Fibroblast of lung (primary cell): ENCODE data around the gene KCNK10. TPM values are rescaled to one million over a fixed set of nuclear protein-coding genes. Genes with fewer than 3 reads are reported as not detected.

Source experiments
- DNase-seq, 2 donors: peaks; one replicate each; pipeline versions ENCODE4 v3.0.0 to v3.0.0-alpha.2; 2010; ENCODE audit warnings: low read depth in 2 of 2
- H2AFZ ChIP-seq: 2 replicates; pipeline ENCODE4 v1.5.1; 2012; ENCODE audit warnings: low read length, control low read depth, inconsistent platforms
- H3K27ac ChIP-seq: 2 replicates; pipeline ENCODE4 v1.5.1; 2011; ENCODE audit warnings: low read length, control low read depth; ENCODE audit not compliant: insufficient read depth
- H3K27me3 ChIP-seq: 2 replicates; pipeline ENCODE4 v1.5.1; 2011; ENCODE audit warnings: mild to moderate bottlenecking, low read length; ENCODE audit not compliant: control insufficient read depth, insufficient read depth
- H3K36me3 ChIP-seq: 2 replicates; pipeline ENCODE4 v1.5.1; 2011; ENCODE audit warnings: low read length; ENCODE audit not compliant: control insufficient read depth, insufficient read depth
- H3K4me1 ChIP-seq: 2 replicates; pipeline ENCODE4 v1.5.1; 2011; ENCODE audit warnings: low read length; ENCODE audit not compliant: control insufficient read depth, insufficient read depth; ENCODE audit errors: extremely low read depth
- H3K4me2 ChIP-seq: 2 replicates; pipeline ENCODE4 v1.5.1; 2011; ENCODE audit warnings: low read length, control low read depth; ENCODE audit not compliant: insufficient read depth; ENCODE audit errors: extremely low read depth
- H3K4me3 ChIP-seq, 4 experiments: fragments of 200-600 bp in 1 of 4; sonication (generic) in 1 of 4; replicated peaks in 1 of 4; 2 replicates each; pipeline ENCODE4 v1.5.1; 2011 to 2016; ENCODE audit warnings: low read length in 4 of 4, low read depth in 3 of 4, mild to moderate bottlenecking in 3 of 4, control low read depth in 2 of 4, inconsistent platforms in 1 of 4, mixed read lengths in 1 of 4; ENCODE audit not compliant: insufficient read depth in 1 of 4; ENCODE audit errors: control extremely low read depth in 1 of 4
- H3K79me2 ChIP-seq: 2 replicates; pipeline ENCODE4 v1.5.1; 2012; ENCODE audit warnings: mild to moderate bottlenecking, low read length, inconsistent platforms; ENCODE audit not compliant: control insufficient read depth, insufficient read depth
- H3K9ac ChIP-seq: 2 replicates; pipeline ENCODE4 v1.5.1; 2011; ENCODE audit warnings: mild to moderate bottlenecking, low read length, control low read depth; ENCODE audit not compliant: insufficient read depth
- H3K9me3 ChIP-seq: 2 replicates; pipeline ENCODE4 v1.5.1; 2012; ENCODE audit warnings: low read depth, low read length; ENCODE audit not compliant: control insufficient read depth, insufficient read depth
- H4K20me1 ChIP-seq: 2 replicates; pipeline ENCODE4 v1.5.1; 2011; ENCODE audit warnings: low read length; ENCODE audit not compliant: control insufficient read depth, insufficient read depth; ENCODE audit errors: extremely low read depth
- EZH2 ChIP-seq: IDR thresholded peaks from 2 replicates; pipeline ENCODE4 v1.5.1; 2012; ENCODE audit warnings: low read length, control low read depth, mild to moderate bottlenecking; ENCODE audit errors: missing control alignments
- polyA plus RNA-seq, 2 donors: library from polyadenylated mRNA; depleted of rRNA in 1 of 2; stranded (reverse) in 1 of 2; unstranded in 1 of 2; fragments of >200 nt; gene quantifications; 2 replicates each; pipeline ENCODE4 v1.2.1, GENCODE V29; 2011 to 2012; ENCODE audit warnings: missing spikeins in 1 of 2
- total RNA-seq: library from RNA; depleted of rRNA; stranded (reverse); fragments of >200 nt; gene quantifications from 2 replicates; pipeline ENCODE4 v1.2.1, GENCODE V29; 2014
- TF ChIP-seq, protein P1 (sequence below), 2 donors: IDR thresholded peaks in 1 of 2; conservative IDR thresholded peaks in 1 of 2; 1 replicate in 1 of 2; 2 replicates in 1 of 2; pipeline ENCODE4 v1.5.1; 2011 to 2012; ENCODE audit warnings: low read length in 2 of 2, control low read depth in 1 of 2, inconsistent platforms in 1 of 2, low read depth in 1 of 2, mild to moderate bottlenecking in 1 of 2

KCNK10 gene
- total and polyA plus RNA-seq, 2 donors (not counting 1 experiment from before 2014, with no cell fraction given), result not detected

DNA sequence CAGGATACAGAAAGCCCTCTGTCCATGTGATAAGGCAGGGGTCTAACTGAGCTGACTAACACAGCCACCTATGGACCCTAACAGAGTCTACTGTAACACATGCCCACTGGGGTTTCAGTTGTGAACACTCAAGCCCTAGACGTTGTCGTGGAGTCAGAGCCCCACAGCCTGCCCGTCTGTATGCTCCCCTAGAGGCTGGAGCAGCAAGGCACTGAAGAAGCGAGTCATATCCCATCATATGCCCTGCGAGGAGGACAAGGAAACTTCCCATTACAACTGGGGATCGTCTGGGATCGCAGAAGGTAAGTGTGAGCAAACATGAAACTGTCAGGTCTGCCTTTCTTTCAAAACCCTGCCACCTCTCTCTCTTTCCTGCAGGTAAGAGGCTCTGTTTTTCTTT lies 180.1 kb downstream of the KCNK10 start:
- H3K9me3 ChIP-seq, result no peaks in the 10 kb centered on the region
- no peak overlapping the region for H3K9ac ChIP-seq
- no peak overlapping the region for H3K27ac ChIP-seq
- no peaks in the 10 kb centered on the region for H4K20me1 ChIP-seq
- no peak overlapping the region for H3K4me2 ChIP-seq
- no peaks in the 10 kb centered on the region for H3K36me3 ChIP-seq
- no peaks in the 10 kb centered on the region for H3K79me2 ChIP-seq
- H3K4me3 ChIP-seq, result no peak overlapping the region
- H3K4me1 ChIP-seq, result no peaks in the 10 kb centered on the region
- no peak overlapping the region for H2AFZ ChIP-seq
- H3K27me3 ChIP-seq, result no peaks in the 10 kb centered on the region
- no peak for TF ChIP-seq EZH2
- TF ChIP-seq, protein P1, sequence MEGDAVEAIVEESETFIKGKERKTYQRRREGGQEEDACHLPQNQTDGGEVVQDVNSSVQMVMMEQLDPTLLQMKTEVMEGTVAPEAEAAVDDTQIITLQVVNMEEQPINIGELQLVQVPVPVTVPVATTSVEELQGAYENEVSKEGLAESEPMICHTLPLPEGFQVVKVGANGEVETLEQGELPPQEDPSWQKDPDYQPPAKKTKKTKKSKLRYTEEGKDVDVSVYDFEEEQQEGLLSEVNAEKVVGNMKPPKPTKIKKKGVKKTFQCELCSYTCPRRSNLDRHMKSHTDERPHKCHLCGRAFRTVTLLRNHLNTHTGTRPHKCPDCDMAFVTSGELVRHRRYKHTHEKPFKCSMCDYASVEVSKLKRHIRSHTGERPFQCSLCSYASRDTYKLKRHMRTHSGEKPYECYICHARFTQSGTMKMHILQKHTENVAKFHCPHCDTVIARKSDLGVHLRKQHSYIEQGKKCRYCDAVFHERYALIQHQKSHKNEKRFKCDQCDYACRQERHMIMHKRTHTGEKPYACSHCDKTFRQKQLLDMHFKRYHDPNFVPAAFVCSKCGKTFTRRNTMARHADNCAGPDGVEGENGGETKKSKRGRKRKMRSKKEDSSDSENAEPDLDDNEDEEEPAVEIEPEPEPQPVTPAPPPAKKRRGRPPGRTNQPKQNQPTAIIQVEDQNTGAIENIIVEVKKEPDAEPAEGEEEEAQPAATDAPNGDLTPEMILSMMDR (conservative IDR thresholded peaks at IDR 0.05 in 1 of 2, IDR thresholded peaks at IDR 0.05 in 1 of 2; ENCODE audit: low read depth in 1 of 2, low read length in 2 of 2), result no peak
- DNase-seq, result no peak

DNA sequence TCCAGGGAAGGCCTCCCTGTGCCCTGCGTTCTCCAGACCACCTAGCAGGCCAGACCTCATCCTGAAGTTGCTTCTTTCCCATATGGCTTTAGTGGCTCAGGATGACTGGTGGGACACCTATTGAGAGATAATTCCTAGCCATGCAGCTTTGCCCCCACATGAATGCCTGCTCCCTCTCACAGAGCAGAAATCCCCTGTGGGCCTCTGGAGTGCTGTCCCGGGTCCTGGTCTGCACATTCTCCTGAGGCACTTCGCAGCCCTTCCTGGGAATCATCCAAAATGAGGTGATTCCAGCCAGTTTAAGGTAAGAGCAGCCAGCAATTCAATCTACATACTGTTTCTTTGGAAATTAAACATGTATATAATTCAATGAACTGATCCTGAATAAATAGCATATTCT lies 182.2 kb downstream of the KCNK10 start:
- Histone ChIP-seq H3K9ac (no peak overlapping the region), H3K79me2 (no peaks in the 10 kb centered on the region), H4K20me1 (no peaks in the 10 kb centered on the region), H3K27me3 (no peaks in the 10 kb centered on the region), H3K4me2 (no peak overlapping the region), H2AFZ (no peak overlapping the region), H3K4me1 (no peaks in the 10 kb centered on the region), H3K4me3 (no peak overlapping the region), H3K27ac (no peak overlapping the region), H3K36me3 (no peaks in the 10 kb centered on the region), H3K9me3 (no peaks in the 10 kb centered on the region)
- no peak for DNase-seq
- TF ChIP-seq EZH2, result no peak
- TF ChIP-seq, protein P1 (conservative IDR thresholded peaks at IDR 0.05 in 1 of 2, IDR thresholded peaks at IDR 0.05 in 1 of 2; ENCODE audit: low read depth in 1 of 2, low read length in 2 of 2), result no peak

DNA sequence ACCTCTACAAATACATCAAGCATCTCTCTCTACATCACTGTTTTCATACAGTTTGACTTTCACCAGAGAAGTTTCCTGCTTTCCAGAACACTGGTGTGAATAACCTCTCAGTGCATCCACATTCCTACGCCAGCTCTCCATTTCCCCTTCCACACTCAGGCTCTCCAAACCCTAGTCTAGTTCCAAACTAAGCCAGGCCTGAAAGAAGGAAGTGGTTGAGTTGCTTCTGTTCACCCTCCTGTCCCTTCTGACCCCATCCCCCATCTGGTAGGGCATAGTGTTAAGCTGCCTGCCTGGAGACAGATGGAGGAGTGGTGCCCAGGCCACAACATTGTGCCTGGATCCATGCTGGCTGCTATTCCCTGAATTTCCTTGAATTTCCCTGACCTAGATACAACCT lies 185.7 kb downstream of the KCNK10 start:
- Histone ChIP-seq H3K9ac (no peak overlapping the region), H2AFZ (no peak overlapping the region), H3K36me3 (no peaks in the 10 kb centered on the region), H3K9me3 (no peaks in the 10 kb centered on the region), H3K27ac (no peak overlapping the region), H4K20me1 (no peaks in the 10 kb centered on the region), H3K4me1 (no peaks in the 10 kb centered on the region), H3K4me2 (no peak overlapping the region), H3K27me3 (no peaks in the 10 kb centered on the region), H3K4me3 (no peak overlapping the region), H3K79me2 (no peaks in the 10 kb centered on the region)
- no peak for DNase-seq
- TF ChIP-seq, protein P1 (conservative IDR thresholded peaks at IDR 0.05 in 1 of 2, IDR thresholded peaks at IDR 0.05 in 1 of 2; ENCODE audit: low read depth in 1 of 2, low read length in 2 of 2), result no peak
- no peak for TF ChIP-seq EZH2

Other genes starting within 250 kb of the KCNK10 start
- 22.1 and 26.4 TPM in 2 replicates for gene SPATA7, start 62.4 kb upstream of the KCNK10 start, total RNA-seq
- gene SPATA7, start 62.4 kb upstream of the KCNK10 start, polyA plus RNA-seq, result 8.4 TPM in 2 replicates
- gene PTPN21, start 231.7 kb upstream of the KCNK10 start, total RNA-seq, result 9.2 and 13.2 TPM in 2 replicates
- 13.7 and 14.2 TPM in 2 replicates for gene PTPN21, start 231.7 kb upstream of the KCNK10 start, polyA plus RNA-seq
- gene ZC3H14, start 239.8 kb upstream of the KCNK10 start, total RNA-seq, result 66.0 and 71.0 TPM in 2 replicates
- gene ZC3H14, start 239.8 kb upstream of the KCNK10 start, polyA plus RNA-seq, result 77.4 and 89.9 TPM in 2 replicates